Mesendoderm (in vitro differentiated cells): ENCODE results near the gene CCDC17.

Experiments
- DNase-seq: peaks from one replicate; pipeline ENCODE4 v3.0.0; 2013
- H2AK5ac ChIP-seq: 2 replicates; pipeline ENCODE4 v1.6.1; 2013; ENCODE audit warnings: low read length, inconsistent platforms
- H2BK120ac ChIP-seq: 2 replicates; pipeline ENCODE4 v1.6.1; 2013; ENCODE audit warnings: low read depth, mild to moderate bottlenecking, low read length, moderate library complexity, mixed read lengths
- H2BK15ac ChIP-seq: replicated peaks from 2 replicates; pipeline ENCODE4 v1.6.1; 2013; ENCODE audit warnings: low read depth, mild to moderate bottlenecking, moderate library complexity
- H2BK5ac ChIP-seq: 2 replicates; pipeline ENCODE4 v1.6.1; 2013; ENCODE audit warnings: low read length, inconsistent platforms
- H3K18ac ChIP-seq: 2 replicates; pipeline ENCODE4 v1.6.1; 2013; ENCODE audit warnings: mild to moderate bottlenecking, low read length, mixed read lengths
- H3K23ac ChIP-seq: one replicate; pipeline ENCODE4 v1.6.1; 2013; ENCODE audit warnings: low read length
- H3K27ac ChIP-seq: 2 replicates; pipeline ENCODE4 v1.5.1; 2013; ENCODE audit warnings: low read depth, mild to moderate bottlenecking, inconsistent platforms, low read length, moderate library complexity
- H3K27me3 ChIP-seq: 2 replicates; pipeline ENCODE4 v1.6.1; 2013; ENCODE audit warnings: low read length, control low read depth, mild to moderate bottlenecking, inconsistent platforms; ENCODE audit not compliant: insufficient read depth, poor library complexity
- H3K36me3 ChIP-seq: 2 replicates; pipeline ENCODE4 v1.6.1; 2013; ENCODE audit warnings: low read length, inconsistent platforms; ENCODE audit not compliant: control insufficient read depth, insufficient read depth
- H3K4ac ChIP-seq: one replicate; pipeline ENCODE4 v1.6.1; 2013; ENCODE audit warnings: low read depth, mild to moderate bottlenecking, low read length, moderate library complexity
- H3K4me1 ChIP-seq: 2 replicates; pipeline ENCODE4 v1.6.1; 2013; ENCODE audit warnings: low read depth, low read length, inconsistent platforms; ENCODE audit not compliant: control insufficient read depth
- H3K4me2 ChIP-seq: 2 replicates; pipeline ENCODE4 v1.6.1; 2013; ENCODE audit warnings: low read length
- H3K4me3 ChIP-seq: 2 replicates; pipeline ENCODE4 v1.5.1; 2013; ENCODE audit warnings: mild to moderate bottlenecking, low read length
- H3K56ac ChIP-seq: one replicate; pipeline ENCODE4 v1.6.1; 2013; ENCODE audit warnings: low read length
- H3K79me1 ChIP-seq: 2 replicates; pipeline ENCODE4 v1.6.1; 2013; ENCODE audit warnings: low read length, inconsistent platforms
- H3K79me2 ChIP-seq: 2 replicates; pipeline ENCODE4 v1.6.1; 2013; ENCODE audit warnings: mild to moderate bottlenecking, low read length; ENCODE audit not compliant: control insufficient read depth, insufficient read depth
- H3K9ac ChIP-seq: 2 replicates; pipeline ENCODE4 v1.6.1; 2013; ENCODE audit warnings: low read length, inconsistent platforms
- H4K5ac ChIP-seq: one replicate; pipeline ENCODE4 v1.6.1; 2013; ENCODE audit warnings: low read length
- H4K8ac ChIP-seq: one replicate; pipeline ENCODE4 v1.6.1; 2013; ENCODE audit warnings: low read depth, mild to moderate bottlenecking, control low read depth, low read length, moderate library complexity
- WGBS: extraction: QIAGEN DNeasy Blood & Tissue Kit; methylation state at CpG from one replicate; pipeline ENCODE4 v1.1.7; 2013; ENCODE audit warnings: low lambda C conversion rate, missing lambda C conversion rate; ENCODE audit not compliant: insufficient coverage; ENCODE audit errors: extremely low coverage; 5-methylcytosine and 5-hydroxymethylcytosine counted together

Gene CCDC17

DNA sequence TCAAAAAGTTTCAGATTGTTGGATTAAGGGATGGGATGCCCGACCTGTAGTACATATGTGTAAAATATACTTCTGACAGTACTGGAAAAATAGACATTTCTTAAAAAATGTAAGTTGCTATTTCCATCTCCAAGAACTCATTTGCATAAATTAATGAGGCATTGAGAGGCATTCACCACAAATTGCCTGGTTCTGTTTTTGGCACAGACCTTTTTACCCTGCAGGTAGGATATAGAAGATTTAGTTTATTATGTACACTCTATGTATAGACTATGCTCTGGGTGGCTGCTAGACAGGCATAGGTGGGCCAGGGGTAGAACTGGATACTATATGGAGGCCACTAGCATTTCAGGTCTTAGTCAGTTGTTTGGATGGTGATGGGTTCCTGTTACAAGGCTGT lies 8.0 kb downstream of the CCDC17 start:
- Histone ChIP-seq H3K56ac (no peak overlapping the region), H3K4me2 (no peak overlapping the region), H3K4me3 (no peak overlapping the region), H3K36me3 (peaks cover 27% of the 10 kb centered on the region), H3K27me3 (no peaks in the 10 kb centered on the region), H3K79me1 (peaks cover 5% of the 10 kb centered on the region), H4K5ac (no peak overlapping the region), H2AK5ac (no peak overlapping the region), H2BK5ac (no peak overlapping the region), H2BK120ac (no peak overlapping the region), H4K8ac (no peak overlapping the region), H3K9ac (no peak overlapping the region), H3K27ac (no peak overlapping the region), H3K4ac (no peak overlapping the region), H3K79me2 (peaks cover 5% of the 10 kb centered on the region), H3K4me1 (no peaks in the 10 kb centered on the region), H3K18ac (no peak overlapping the region), H2BK15ac (no peak overlapping the region), H3K23ac (no peak overlapping the region)
- no peak for DNase-seq
- WGBS, result no CpG with 5 or more reads among the region's 1 CpG

DNA sequence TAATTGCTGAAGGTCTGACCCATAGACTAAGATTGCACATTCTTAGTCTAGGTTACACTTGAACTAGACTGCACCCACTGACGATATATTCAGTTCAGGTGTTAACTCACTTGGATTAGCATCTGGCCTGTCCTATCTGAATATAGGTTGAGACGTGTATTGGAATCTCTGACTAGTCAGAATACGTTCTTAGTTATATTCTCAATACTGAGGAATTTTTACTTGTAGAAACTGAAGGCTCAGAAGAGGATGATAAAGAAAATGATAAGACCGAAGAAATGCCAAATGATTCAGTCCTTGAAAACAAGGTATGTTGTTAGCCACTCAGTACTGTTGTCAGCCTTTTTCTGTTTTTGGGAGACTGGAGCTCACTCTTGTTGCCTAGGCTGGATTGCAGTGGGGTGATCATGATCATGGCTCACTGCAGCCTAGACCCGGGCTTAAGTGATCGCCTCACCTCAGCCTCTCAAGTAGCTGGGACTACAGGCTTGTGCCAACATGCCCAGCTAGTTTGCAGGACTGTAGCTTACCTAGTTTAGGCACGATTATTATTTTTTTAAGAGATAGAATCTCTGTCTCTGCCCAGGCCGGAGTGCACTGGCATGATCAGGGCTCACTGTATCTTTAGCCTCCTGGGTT lies 10.8 kb downstream of the CCDC17 start:
- H3K4me3 ChIP-seq, result no peak overlapping the region
- DNase-seq, result no peak
- no peak overlapping the region for H2BK120ac ChIP-seq
- no CpG with 5 or more reads among the region's 8 CpGs for WGBS
- H2AK5ac ChIP-seq, result no peak overlapping the region
- H3K36me3 ChIP-seq, result peaks cover 29% of the 10 kb centered on the region
- H3K9ac ChIP-seq, result no peak overlapping the region
- no peaks in the 10 kb centered on the region for H3K27me3 ChIP-seq
- H3K23ac ChIP-seq, result no peak overlapping the region
- no peak overlapping the region for H2BK5ac ChIP-seq
- no peak overlapping the region for H4K8ac ChIP-seq
- no peak overlapping the region for H3K27ac ChIP-seq
- no peak overlapping the region for H3K18ac ChIP-seq
- H3K4me2 ChIP-seq, result no peak overlapping the region
- peaks cover 11% of the 10 kb centered on the region for H3K79me2 ChIP-seq
- peaks cover 10% of the 10 kb centered on the region for H3K79me1 ChIP-seq
- no peaks in the 10 kb centered on the region for H3K4me1 ChIP-seq
- no peak overlapping the region for H4K5ac ChIP-seq
- no peak overlapping the region for H2BK15ac ChIP-seq
- H3K56ac ChIP-seq, result no peak overlapping the region
- no peak overlapping the region for H3K4ac ChIP-seq

DNA sequence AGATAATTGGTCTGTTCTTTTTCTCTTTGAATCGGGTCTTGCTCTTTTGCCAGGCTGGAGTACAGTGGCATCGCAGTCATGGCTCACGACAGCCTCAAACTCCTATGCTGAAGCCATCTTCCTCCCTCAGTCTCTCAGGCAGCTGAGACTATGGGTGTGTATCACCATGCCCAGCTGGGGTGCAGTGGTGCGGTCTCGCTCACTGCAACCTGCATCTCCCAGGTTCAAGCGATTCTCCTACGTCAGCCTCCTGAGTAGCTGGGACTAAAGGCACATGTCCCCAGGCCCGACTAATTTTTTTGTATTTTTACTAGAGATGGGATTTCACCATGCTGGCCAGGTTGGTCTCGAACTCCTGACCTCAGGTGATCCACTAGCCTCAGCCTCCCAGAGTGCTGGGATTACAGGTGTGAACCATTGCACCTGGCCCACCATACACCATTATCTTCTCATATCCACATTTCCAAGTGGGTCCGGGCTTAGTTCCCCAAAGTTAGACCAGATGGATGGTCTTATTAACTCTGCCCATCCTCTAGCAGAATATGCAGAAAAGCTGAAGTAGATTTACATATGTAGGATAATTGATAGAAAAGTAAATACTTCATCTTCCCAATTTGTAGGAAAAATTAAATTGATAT lies 13.1 kb downstream of the CCDC17 start:
- peaks cover 21% of the 10 kb centered on the region for H3K36me3 ChIP-seq
- no peak overlapping the region for H4K8ac ChIP-seq
- no peak overlapping the region for H2BK15ac ChIP-seq
- no peak overlapping the region for H3K4me2 ChIP-seq
- H3K18ac ChIP-seq, result no peak overlapping the region
- no peak overlapping the region for H2BK5ac ChIP-seq
- no peak overlapping the region for H3K4ac ChIP-seq
- no peak overlapping the region for H3K9ac ChIP-seq
- no peak overlapping the region for H2BK120ac ChIP-seq
- H3K4me1 ChIP-seq, result no peaks in the 10 kb centered on the region
- no peak overlapping the region for H3K27ac ChIP-seq
- H3K56ac ChIP-seq, result no peak overlapping the region
- no peak overlapping the region for H4K5ac ChIP-seq
- H3K79me1 ChIP-seq, result peaks cover 16% of the 10 kb centered on the region
- H3K79me2 ChIP-seq, result peaks cover 24% of the 10 kb centered on the region
- no peaks in the 10 kb centered on the region for H3K27me3 ChIP-seq
- DNase-seq, result no peak
- no peak overlapping the region for H3K4me3 ChIP-seq
- WGBS, result no CpG with 5 or more reads among the region's 10 CpGs
- H3K23ac ChIP-seq, result no peak overlapping the region
- no peak overlapping the region for H2AK5ac ChIP-seq

DNA sequence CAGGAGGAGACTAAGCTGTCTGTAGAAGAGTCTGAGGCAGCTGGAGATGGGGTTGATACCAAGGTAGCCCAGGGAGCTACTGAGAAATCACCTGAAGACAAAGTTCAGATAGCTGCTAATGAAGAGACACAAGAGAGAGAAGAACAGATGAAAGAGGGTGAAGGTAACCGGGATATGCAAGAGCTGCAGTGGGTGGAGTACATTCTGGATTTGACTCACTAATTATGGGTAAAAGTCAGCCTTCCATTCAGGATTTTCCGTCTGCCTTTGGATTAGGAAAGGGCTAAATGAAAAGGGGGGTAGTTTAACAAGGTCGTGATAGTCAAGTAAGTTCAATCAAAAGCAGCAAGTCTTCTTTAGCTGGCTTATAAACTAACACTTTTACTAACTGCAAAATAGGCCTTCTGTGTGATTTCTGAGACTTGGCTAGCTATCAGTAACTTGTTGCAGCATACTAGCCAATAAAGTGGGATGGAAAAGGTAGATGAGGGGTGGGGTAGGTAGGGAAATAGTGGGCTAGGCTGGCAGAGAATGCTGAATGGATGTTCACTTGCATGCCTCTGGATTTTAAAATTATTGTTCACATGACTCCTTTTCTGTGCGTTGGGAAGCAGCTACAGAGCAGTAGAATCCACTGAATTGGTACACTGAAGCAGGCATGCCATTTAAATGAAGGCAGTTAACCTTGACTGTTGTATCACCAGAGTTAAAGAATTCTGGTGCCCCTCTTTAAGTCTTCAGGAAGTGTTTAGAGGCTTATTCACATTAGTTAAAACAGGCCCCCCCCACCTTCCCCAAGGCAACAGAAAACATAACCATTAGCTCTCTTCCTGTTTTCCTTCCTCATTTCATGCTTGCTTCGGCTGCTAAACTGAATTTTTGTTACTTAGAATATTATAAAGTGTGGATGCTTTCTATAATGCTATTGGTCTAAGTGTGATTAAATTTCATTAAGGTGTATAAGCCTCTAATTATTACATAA lies 15.4 kb downstream of the CCDC17 start:
- H2BK5ac ChIP-seq, result no peak overlapping the region
- H3K4me3 ChIP-seq, result no peak overlapping the region
- H3K79me1 ChIP-seq, result peaks cover 19% of the 10 kb centered on the region
- H3K79me2 ChIP-seq, result peaks cover 29% of the 10 kb centered on the region
- no peak overlapping the region for H4K8ac ChIP-seq
- no peak overlapping the region for H3K23ac ChIP-seq
- peaks cover 11% of the 10 kb centered on the region for H3K36me3 ChIP-seq
- no peak overlapping the region for H2BK15ac ChIP-seq
- no peaks in the 10 kb centered on the region for H3K4me1 ChIP-seq
- H3K27ac ChIP-seq, result no peak overlapping the region
- no CpG with 5 or more reads among the region's 5 CpGs for WGBS
- H2AK5ac ChIP-seq, result no peak overlapping the region
- H3K18ac ChIP-seq, result no peak overlapping the region
- no peak overlapping the region for H4K5ac ChIP-seq
- no peak overlapping the region for H2BK120ac ChIP-seq
- H3K9ac ChIP-seq, result no peak overlapping the region
- H3K27me3 ChIP-seq, result no peaks in the 10 kb centered on the region
- no peak overlapping the region for H3K4me2 ChIP-seq
- no peak overlapping the region for H3K56ac ChIP-seq
- no peak for DNase-seq
- H3K4ac ChIP-seq, result no peak overlapping the region

DNA sequence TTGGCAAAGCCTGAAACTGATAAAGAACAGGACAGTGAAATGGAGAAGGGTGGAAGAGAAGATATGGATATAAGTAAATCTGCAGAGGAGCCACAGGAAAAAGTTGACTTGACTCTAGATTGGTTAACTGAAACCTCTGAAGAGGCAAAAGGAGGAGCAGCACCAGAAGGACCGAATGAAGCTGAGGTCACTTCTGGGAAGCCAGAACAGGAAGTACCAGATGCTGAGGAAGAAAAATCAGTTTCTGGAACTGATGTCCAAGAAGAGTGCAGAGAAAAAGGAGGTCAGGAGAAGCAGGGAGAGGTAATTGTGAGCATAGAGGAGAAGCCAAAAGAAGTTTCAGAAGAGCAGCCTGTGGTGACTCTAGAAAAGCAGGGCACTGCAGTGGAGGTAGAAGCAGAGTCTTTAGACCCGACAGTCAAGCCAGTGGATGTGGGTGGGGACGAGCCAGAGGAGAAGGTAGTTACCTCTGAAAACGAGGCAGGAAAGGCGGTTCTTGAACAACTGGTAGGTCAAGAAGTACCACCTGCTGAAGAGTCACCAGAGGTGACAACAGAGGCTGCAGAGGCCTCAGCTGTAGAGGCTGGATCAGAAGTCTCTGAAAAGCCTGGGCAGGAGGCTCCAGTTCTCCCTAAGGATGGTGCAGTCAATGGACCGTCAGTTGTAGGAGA lies 16.3 kb downstream of the CCDC17 start:
- no peak overlapping the region for H3K18ac ChIP-seq
- no peak overlapping the region for H4K5ac ChIP-seq
- no peak overlapping the region for H3K4me3 ChIP-seq
- H3K27me3 ChIP-seq, result no peaks in the 10 kb centered on the region
- H4K8ac ChIP-seq, result no peak overlapping the region
- no peak overlapping the region for H3K4ac ChIP-seq
- peaks cover 17% of the 10 kb centered on the region for H3K79me1 ChIP-seq
- no peak overlapping the region for H2AK5ac ChIP-seq
- no peak overlapping the region for H3K9ac ChIP-seq
- H2BK120ac ChIP-seq, result no peak overlapping the region
- H3K23ac ChIP-seq, result no peak overlapping the region
- no CpG with 5 or more reads among the region's 6 CpGs for WGBS
- H3K4me2 ChIP-seq, result no peak overlapping the region
- H3K4me1 ChIP-seq, result no peaks in the 10 kb centered on the region
- H3K27ac ChIP-seq, result no peak overlapping the region
- H2BK5ac ChIP-seq, result no peak overlapping the region
- no peak overlapping the region for H3K56ac ChIP-seq
- no peak overlapping the region for H2BK15ac ChIP-seq
- peaks cover 11% of the 10 kb centered on the region for H3K36me3 ChIP-seq
- H3K79me2 ChIP-seq, result peaks cover 35% of the 10 kb centered on the region
- DNase-seq, result no peak
